Esophagus muscularis mucosa (tissue), 3 donors: Measurements from ENCODE around the gene LRIG2.

ENCODE experiments used
- CTCF ChIP-seq, 3 experiments: fragments of 200-600 bp in 2 of 3; fragments of 450-650 bp in 1 of 3; sonication (generic) in 2 of 3; IDR thresholded peaks; one replicate each; pipeline ENCODE4 v1.5.1; 2017 to 2019; ENCODE audit warnings: antibody characterized with exemption in 3 of 3, mild to moderate bottlenecking in 2 of 3, moderate library complexity in 1 of 3
- POLR2A ChIP-seq: fragments of 450-650 bp; IDR thresholded peaks from one replicate; pipeline ENCODE4 v1.6.1; 2017; ENCODE audit warnings: antibody characterized with exemption, moderate library complexity, mild to moderate bottlenecking, low read depth

DNA sequence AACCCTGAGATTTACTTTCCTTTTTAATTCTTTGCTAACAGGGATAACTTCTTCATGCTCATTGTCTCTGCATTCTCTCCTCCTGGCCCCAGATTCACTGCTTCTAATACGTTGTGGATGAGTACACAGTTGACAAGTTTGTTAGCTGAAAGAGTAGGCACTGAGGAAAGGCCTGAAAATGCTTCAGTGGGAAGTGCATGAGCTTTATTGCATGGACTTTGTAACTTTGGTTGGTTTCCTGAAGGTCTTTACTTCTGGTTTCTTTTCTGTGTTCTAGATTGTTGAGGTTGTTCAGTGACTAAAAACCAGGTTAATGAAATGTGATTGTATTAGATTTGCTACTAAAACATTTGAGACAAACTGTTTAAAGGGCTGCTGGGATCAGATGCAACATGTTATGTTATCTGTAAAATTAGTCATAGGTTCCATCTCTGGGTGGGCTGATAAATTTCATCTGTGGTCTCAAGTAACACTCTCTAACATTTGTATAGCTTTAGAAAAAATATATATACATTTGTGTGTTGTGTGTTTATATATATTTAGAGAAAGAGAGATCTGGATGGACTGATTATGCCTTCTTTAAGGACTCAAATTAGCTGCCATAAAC lies 19.1 kb downstream of the LRIG2 start:
- no peak for TF ChIP-seq CTCF (IDR thresholded peaks at IDR 0.05)
- no peak for TF ChIP-seq POLR2A
